HTR-8/SVneo (cell line): Measurements from ENCODE around the gene FAM181A.

Experiments used
- DNase-seq: peaks from one replicate; pipeline ENCODE4 v3.0.0; 2011; ENCODE audit warnings: low spot score, mixed read lengths; ENCODE audit not compliant: insufficient read length
- FAIRE-seq: peaks from 2 replicates; lab custom pipeline; 2011; peaks lifted over from hg19 to GRCh38; lab: Jason Lieb, UNC

Gene FAM181A

GRCh38 chr14:93946104-93946503 lies 19.0 kb downstream of the FAM181A start:
- FAIRE-seq (no peak), DNase-seq (no peak)

GRCh38 chr14:93946541-93947090 lies 19.5 kb downstream of the FAM181A start:
- no peak for FAIRE-seq
- no peak for DNase-seq

- no peak for DNase-seq
- no peak for FAIRE-seq
These were observed 20.1 kb downstream of the FAM181A start for GRCh38 chr14:93947282-93947681.

- no peak for FAIRE-seq
- no peak for DNase-seq
These were observed 22.4 kb downstream of the FAM181A start for GRCh38 chr14:93949511-93950075.

- no peak for FAIRE-seq
- DNase-seq: no peak
These were observed 23.9 kb downstream of the FAM181A start for GRCh38 chr14:93950948-93951634.

- FAIRE-seq (no peak), DNase-seq (no peak)
These were observed 24.7 kb downstream of the FAM181A start for GRCh38 chr14:93951635-93952540.

- DNase-seq (no peak), FAIRE-seq (no peak)
These were observed 25.7 kb downstream of the FAM181A start for GRCh38 chr14:93952829-93953228.

- DNase-seq (no peak), FAIRE-seq (no peak)
These were observed 26.1 kb downstream of the FAM181A start for GRCh38 chr14:93953263-93953662.

- FAIRE-seq (no peak), DNase-seq (no peak)
These were observed 26.8 kb downstream of the FAM181A start for GRCh38 chr14:93953739-93954515.

- FAIRE-seq (no peak), DNase-seq (no peak)
These were observed 27.3 kb downstream of the FAM181A start for GRCh38 chr14:93954516-93954830.

- no peak for FAIRE-seq
These were observed 28.0 kb downstream of the FAM181A start for GRCh38 chr14:93954900-93955849.

GRCh38 chr14:93955850-93956481 lies 28.8 kb downstream of the FAM181A start:
- DNase-seq: no peak

More at GRCh38 chr14:93954900-93955849, 28.0 kb downstream of the FAM181A start:
- DNase-seq: no peak

GRCh38 chr14:93956514-93957332 lies 29.6 kb downstream of the FAM181A start:
- FAIRE-seq (no peak), DNase-seq (no peak)

More at GRCh38 chr14:93955850-93956481, 28.8 kb downstream of the FAM181A start:
- no peak for FAIRE-seq

GRCh38 chr14:93957333-93957710 lies 30.2 kb downstream of the FAM181A start:
- FAIRE-seq (no peak), DNase-seq (no peak)

- no peak for DNase-seq
- no peak for FAIRE-seq
These were observed 30.8 kb downstream of the FAM181A start for GRCh38 chr14:93957751-93958566.

- no peak for FAIRE-seq
- DNase-seq: no peak
These were observed 31.6 kb downstream of the FAM181A start for GRCh38 chr14:93958567-93959238.
